ENCODE results near the gene PEX14.

DNA sequence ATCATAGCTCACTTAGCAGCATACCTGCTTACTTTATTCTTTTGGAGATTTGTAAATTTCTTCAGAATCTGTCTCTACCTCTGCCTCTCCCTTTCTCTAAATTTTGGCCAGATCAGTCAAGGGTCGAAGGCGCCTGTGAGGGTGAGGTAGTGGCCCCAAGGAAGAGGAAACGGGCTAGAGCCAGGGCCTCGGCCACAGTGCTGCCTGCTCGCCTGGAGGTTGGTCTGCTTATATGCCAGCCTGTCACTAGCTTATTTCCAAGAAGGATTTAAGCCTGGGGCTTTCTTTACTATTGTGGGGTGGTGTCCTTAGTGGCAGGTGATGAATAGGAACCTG lies 19.6 kb downstream of the PEX14 start:
- TF ChIP-seq CTCF (IDR thresholded peaks at IDR 0.05) (no peak), POLR2A (IDR thresholded peaks at IDR 0.05) (no peak)
